Measurements from ENCODE around the gene KRTAP9-2. TPM values are rescaled to one million over a fixed set of nuclear protein-coding genes. Genes with fewer than 3 reads are reported as not detected.
"Not testable (repeated sequence)": the region's sequence is repeated elsewhere in the genome, so short reads cannot be mapped to it uniquely, and the experiment has no call there.

Gene KRTAP9-2
- not detected for total RNA-seq

GRCh38 chr17:41226598-41227095 is at the start of gene KRTAP9-2:
Gene KRTAP9-2, plus strand, starts transcription at chr17:41226648. Its CDS starts 7 bp downstream, at chr17:41226655.
- not testable (repeated sequence) for ATAC-seq (replicated peaks in 1 of 2); H3K36me3 Mint-ChIP-seq (ENCODE audit: insufficient read depth in 2 of 2); H3K4me3 Mint-ChIP-seq; H3K27me3 Mint-ChIP-seq (ENCODE audit: low read depth); DNase-seq; H3K27ac Mint-ChIP-seq; H3K4me1 Mint-ChIP-seq (ENCODE audit: low read depth); H3K9me3 Mint-ChIP-seq

- H3K27me3 Mint-ChIP-seq (ENCODE audit: low read depth) = peaks cover 5% of the 10 kb centered on the region
- H3K27ac Mint-ChIP-seq = no peak overlapping the region
- DNase-seq = no peak
- no peaks in the 10 kb centered on the region for H3K36me3 Mint-ChIP-seq (ENCODE audit: insufficient read depth in 2 of 2)
- H3K4me3 Mint-ChIP-seq = no peak overlapping the region
- H3K4me1 Mint-ChIP-seq (ENCODE audit: low read depth) = no peaks in the 10 kb centered on the region
- no peaks in the 10 kb centered on the region for H3K9me3 Mint-ChIP-seq
- ATAC-seq (replicated peaks in 1 of 2) = no peak
These were observed 49.6 kb upstream of the KRTAP9-2 start for GRCh38 chr17:41176744-41177387.

GRCh38 chr17:41177727-41178271 is 48.6 kb upstream of the KRTAP9-2 start, which contains the start of gene KRTAP4-2:
Gene KRTAP4-2, minus strand, starts transcription at chr17:41178221. Its CDS starts 57 bp downstream, at chr17:41178164.
- no peaks in the 10 kb centered on the region for H3K27me3 Mint-ChIP-seq (ENCODE audit: low read depth)
- H3K36me3 Mint-ChIP-seq (ENCODE audit: insufficient read depth in 2 of 2) = no peaks in the 10 kb centered on the region
- no peaks in the 10 kb centered on the region for H3K9me3 Mint-ChIP-seq
- no peaks in the 10 kb centered on the region for H3K4me1 Mint-ChIP-seq (ENCODE audit: low read depth)
- ATAC-seq (replicated peaks in 1 of 2) = no peak
- no peak within 1 kb of the TSS for H3K4me3 Mint-ChIP-seq
- no peak for DNase-seq
- no peak within 1 kb of the TSS for H3K27ac Mint-ChIP-seq

- DNase-seq (no peak), ATAC-seq (replicated peaks in 1 of 2) (peak; percentile 29 to 74)
- no peak overlapping the region for H3K4me3 Mint-ChIP-seq
- no peak overlapping the region for H3K27ac Mint-ChIP-seq
- no peaks in the 10 kb centered on the region for H3K27me3 Mint-ChIP-seq (ENCODE audit: low read depth)
- H3K4me1 Mint-ChIP-seq (ENCODE audit: low read depth) = no peaks in the 10 kb centered on the region
- no peaks in the 10 kb centered on the region for H3K36me3 Mint-ChIP-seq (ENCODE audit: insufficient read depth in 2 of 2)
- no peaks in the 10 kb centered on the region for H3K9me3 Mint-ChIP-seq
These were observed 48.1 kb upstream of the KRTAP9-2 start for GRCh38 chr17:41178341-41178740.

- no peaks in the 10 kb centered on the region for H3K27me3 Mint-ChIP-seq (ENCODE audit: low read depth)
These were observed 47.4 kb upstream of the KRTAP9-2 start for GRCh38 chr17:41178843-41179616.

GRCh38 chr17:41184480-41184961 is 41.9 kb upstream of the KRTAP9-2 start, which contains the start of gene KRTAP4-1:
Gene KRTAP4-1, minus strand, starts transcription at chr17:41184911. Its CDS starts 57 bp downstream, at chr17:41184854.
- DNase-seq (no peak), ATAC-seq (replicated peaks in 1 of 2) (no peak)
- Mint-ChIP-seq H3K27me3 (ENCODE audit: low read depth) (no peaks in the 10 kb centered on the region), H3K4me1 (ENCODE audit: low read depth) (no peaks in the 10 kb centered on the region), H3K36me3 (ENCODE audit: insufficient read depth in 2 of 2) (no peaks in the 10 kb centered on the region), H3K9me3 (no peaks in the 10 kb centered on the region), H3K27ac (no peak within 1 kb of the TSS), H3K4me3 (no peak within 1 kb of the TSS)

More at GRCh38 chr17:41178843-41179616, 47.4 kb upstream of the KRTAP9-2 start:
- Mint-ChIP-seq H3K9me3 (no peaks in the 10 kb centered on the region), H3K27ac (no peak overlapping the region), H3K36me3 (ENCODE audit: insufficient read depth in 2 of 2) (no peaks in the 10 kb centered on the region), H3K4me1 (ENCODE audit: low read depth) (no peaks in the 10 kb centered on the region), H3K4me3 (no peak overlapping the region)
- no peak for DNase-seq
- no peak for ATAC-seq (replicated peaks in 1 of 2)

GRCh38 chr17:41185001-41185400 is 41.4 kb upstream of the KRTAP9-2 start:
- Mint-ChIP-seq H3K36me3 (ENCODE audit: insufficient read depth in 2 of 2) (no peaks in the 10 kb centered on the region), H3K4me3 (no peak overlapping the region), H3K27me3 (ENCODE audit: low read depth) (no peaks in the 10 kb centered on the region), H3K9me3 (no peaks in the 10 kb centered on the region), H3K4me1 (ENCODE audit: low read depth) (no peaks in the 10 kb centered on the region), H3K27ac (no peak overlapping the region)
- ATAC-seq (replicated peaks in 1 of 2) (no peak), DNase-seq (no peak)

GRCh38 chr17:41186872-41187271 is 39.6 kb upstream of the KRTAP9-2 start:
- no peak for DNase-seq
- Mint-ChIP-seq H3K27ac (no peak overlapping the region), H3K36me3 (ENCODE audit: insufficient read depth in 2 of 2) (no peaks in the 10 kb centered on the region), H3K27me3 (ENCODE audit: low read depth) (no peaks in the 10 kb centered on the region), H3K4me1 (ENCODE audit: low read depth) (no peaks in the 10 kb centered on the region), H3K4me3 (no peak overlapping the region), H3K9me3 (no peaks in the 10 kb centered on the region)
- ATAC-seq (replicated peaks in 1 of 2) = no peak

GRCh38 chr17:41189837-41190318 is 36.6 kb upstream of the KRTAP9-2 start, which contains the start of gene KRTAP9-1:
Gene KRTAP9-1, plus strand, starts transcription at chr17:41189887. Its CDS starts 0 bp downstream, at chr17:41189887.
- not testable (repeated sequence) for H3K9me3 Mint-ChIP-seq; DNase-seq; H3K27ac Mint-ChIP-seq; H3K4me1 Mint-ChIP-seq (ENCODE audit: low read depth); H3K27me3 Mint-ChIP-seq (ENCODE audit: low read depth); H3K4me3 Mint-ChIP-seq; ATAC-seq (replicated peaks in 1 of 2); H3K36me3 Mint-ChIP-seq (ENCODE audit: insufficient read depth in 2 of 2)

- Mint-ChIP-seq H3K27ac (no peak overlapping the region), H3K27me3 (ENCODE audit: low read depth) (no peaks in the 10 kb centered on the region), H3K4me3 (no peak overlapping the region), H3K36me3 (ENCODE audit: insufficient read depth in 2 of 2) (peaks cover 0 to 2% of the 10 kb centered on the region in 2 donors), H3K4me1 (ENCODE audit: low read depth) (no peaks in the 10 kb centered on the region), H3K9me3 (peaks cover 3% of the 10 kb centered on the region in 2 donors)
- DNase-seq = no peak
- no peak for ATAC-seq (replicated peaks in 1 of 2)
These were observed 36.1 kb upstream of the KRTAP9-2 start for GRCh38 chr17:41190328-41190727.

- Mint-ChIP-seq H3K9me3 (peaks cover 3 to 7% of the 10 kb centered on the region in 2 donors), H3K27me3 (ENCODE audit: low read depth) (no peaks in the 10 kb centered on the region), H3K4me3 (no peak overlapping the region), H3K36me3 (ENCODE audit: insufficient read depth in 2 of 2) (peaks cover 0 to 2% of the 10 kb centered on the region in 2 donors), H3K4me1 (ENCODE audit: low read depth) (no peaks in the 10 kb centered on the region), H3K27ac (no peak overlapping the region)
- ATAC-seq (replicated peaks in 1 of 2) (no peak), DNase-seq (no peak)
These were observed 30.4 kb upstream of the KRTAP9-2 start for GRCh38 chr17:41196068-41196467.

- ATAC-seq (replicated peaks in 1 of 2) = no peak
- Mint-ChIP-seq H3K27ac (no peak overlapping the region), H3K36me3 (ENCODE audit: insufficient read depth in 2 of 2) (no peaks in the 10 kb centered on the region), H3K27me3 (ENCODE audit: low read depth) (no peaks in the 10 kb centered on the region), H3K4me1 (ENCODE audit: low read depth) (no peaks in the 10 kb centered on the region), H3K4me3 (no peak overlapping the region), H3K9me3 (peaks cover 0 to 3% of the 10 kb centered on the region in 2 donors)
- DNase-seq = no peak
These were observed 26.9 kb upstream of the KRTAP9-2 start for GRCh38 chr17:41199421-41200078.

Measured in activated T-cell treated with anti-CD3 and anti-CD28 coated beads, Interleukin-2, amount 50 U/mL, for 72 hours (primary cell).